Pancreas (tissue), 10 donors: ENCODE data around the gene NECAB3. TPM values are rescaled to one million over a fixed set of nuclear protein-coding genes. Genes with fewer than 3 reads are reported as not detected.
A peak's percentile ranks its signal among the peaks of the same experiment; 100 is the strongest.
"Not testable (repeated sequence)": the region's sequence is repeated elsewhere in the genome, so short reads cannot be mapped to it uniquely, and the experiment has no call there.

Experiments
- ATAC-seq, 4 donors: fragments of 200-7000 bp; cut with Tn5 transposase; one replicate each; pipeline versions ENCODE4 v1.8.0 to v1.9.1; 2020; ENCODE audit warnings: mild to moderate bottlenecking in 4 of 4, moderate library complexity in 4 of 4
- DNase-seq, 6 donors: peaks; one replicate each; pipeline ENCODE4 v3.0.0-alpha.2; 2020
- FAIRE-seq: peaks from 2 replicates; lab custom pipeline; 2012; peaks lifted over from hg19 to GRCh38; lab: Jason Lieb, UNC
- H3K27ac ChIP-seq, 4 donors: fragments of 200-600 bp; sonication (generic); 1 replicate in 3 of 4; 2 replicates in 1 of 4; pipeline versions ENCODE4 v1.5.0 to v1.8.0; 2020
- H3K27me3 ChIP-seq, 4 donors: fragments of 200-600 bp; one replicate each; pipeline ENCODE4 v1.8.0; 2021
- H3K36me3 ChIP-seq, 3 donors: fragments of 200-600 bp; sonication (generic) in 1 of 3; one replicate each; pipeline versions ENCODE4 v1.5.0 to v1.8.0; 2020 to 2021
- H3K4me1 ChIP-seq, 3 donors: fragments of 200-600 bp; one replicate each; pipeline ENCODE4 v1.8.0; 2021
- H3K4me3 ChIP-seq, 4 donors: fragments of 200-600 bp; sonication (generic) in 2 of 4; one replicate each; pipeline versions ENCODE4 v1.5.0 to v1.8.0; 2020 to 2021
- H3K9me3 ChIP-seq, 4 donors: fragments of 200-600 bp; one replicate each; pipeline ENCODE4 v1.8.0; 2021
- WGBS, 2 donors: extraction: QIAGEN DNeasy Blood & Tissue Kit; methylation state at CpG; one replicate each; pipeline ENCODE4 v1.1.7; 2013; 5-methylcytosine and 5-hydroxymethylcytosine counted together
- intact Hi-C, 3 donors: fragments of 100-400 bp; cut with DNase I; formaldehyde crosslinking; loops; one replicate each; pipeline versions ENCODE4 v1.11.1 to v1.14.2; 2022
- polyA plus RNA-seq, 2 donors: library from polyadenylated mRNA; stranded (reverse); fragments of 200-250 nt; gene quantifications; one replicate each; pipeline ENCODE4 v1.2.3, GENCODE V29; 2013
- total RNA-seq, 6 donors: library from RNA; stranded (reverse); fragmentation: NEBNext Ultra II Directional in 4 of 6; extraction: Animal tissue kit (Norgen Biotek cat#: 25700) in 4 of 6; gene quantifications; one replicate each; pipeline versions ENCODE4 v1.2.1 to v1.2.4, GENCODE V29; 2021 to 2023
- TF ChIP-seq, protein P1 (sequence below), 4 donors: fragments of 200-600 bp; sonication (generic) in 3 of 4; IDR thresholded peaks; one replicate each; pipeline versions ENCODE4 v1.5.0 to v1.8.0; 2021; ENCODE audit warnings: antibody characterized with exemption in 4 of 4
- donor health status: healthy with polysubstance abuse.
- donor health status: DM: no; HTN: no; CAD: no; lungs with moderate emphysema.
- donor health status: DM: no; HTN: no; CAD: no.
- donor health status: control.
- donor health status: control.
- donor health status: Bipolar disorder and iron deficiency.
- donor health status: DM: yes; HTN: yes; CAD: no.
- donor health status: DM: no; HTN: no; CAD: no.
- donor health status: DM: no; HTN: no; CAD: no.
- donor health status: DM: yes; HTN: yes; CAD: no.

Gene NECAB3
- total and polyA plus RNA-seq, 8 donors: 15.8 to 40.0 (median 19.5) TPM

GRCh38 chr20:33701629-33702450 lies 27.6 kb upstream of the NECAB3 start:
- Histone ChIP-seq H3K4me1 (no peaks in the 10 kb centered on the region), H3K27me3 (no peaks in the 10 kb centered on the region), H3K4me3 (no peak overlapping the region), H3K36me3 (no peaks in the 10 kb centered on the region), H3K9me3 (no peaks in the 10 kb centered on the region), H3K27ac (no peak overlapping the region)
- TF ChIP-seq, protein P1, sequence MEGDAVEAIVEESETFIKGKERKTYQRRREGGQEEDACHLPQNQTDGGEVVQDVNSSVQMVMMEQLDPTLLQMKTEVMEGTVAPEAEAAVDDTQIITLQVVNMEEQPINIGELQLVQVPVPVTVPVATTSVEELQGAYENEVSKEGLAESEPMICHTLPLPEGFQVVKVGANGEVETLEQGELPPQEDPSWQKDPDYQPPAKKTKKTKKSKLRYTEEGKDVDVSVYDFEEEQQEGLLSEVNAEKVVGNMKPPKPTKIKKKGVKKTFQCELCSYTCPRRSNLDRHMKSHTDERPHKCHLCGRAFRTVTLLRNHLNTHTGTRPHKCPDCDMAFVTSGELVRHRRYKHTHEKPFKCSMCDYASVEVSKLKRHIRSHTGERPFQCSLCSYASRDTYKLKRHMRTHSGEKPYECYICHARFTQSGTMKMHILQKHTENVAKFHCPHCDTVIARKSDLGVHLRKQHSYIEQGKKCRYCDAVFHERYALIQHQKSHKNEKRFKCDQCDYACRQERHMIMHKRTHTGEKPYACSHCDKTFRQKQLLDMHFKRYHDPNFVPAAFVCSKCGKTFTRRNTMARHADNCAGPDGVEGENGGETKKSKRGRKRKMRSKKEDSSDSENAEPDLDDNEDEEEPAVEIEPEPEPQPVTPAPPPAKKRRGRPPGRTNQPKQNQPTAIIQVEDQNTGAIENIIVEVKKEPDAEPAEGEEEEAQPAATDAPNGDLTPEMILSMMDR (IDR thresholded peaks at IDR 0.05): no peak
- FAIRE-seq: no peak
- WGBS, 2 donors: 89 to 90% methylated on average over 11 to 27 of the region's 27 CpGs
- intact Hi-C loops: no loop called here
- no peak for ATAC-seq
- no peak for DNase-seq

DNA sequence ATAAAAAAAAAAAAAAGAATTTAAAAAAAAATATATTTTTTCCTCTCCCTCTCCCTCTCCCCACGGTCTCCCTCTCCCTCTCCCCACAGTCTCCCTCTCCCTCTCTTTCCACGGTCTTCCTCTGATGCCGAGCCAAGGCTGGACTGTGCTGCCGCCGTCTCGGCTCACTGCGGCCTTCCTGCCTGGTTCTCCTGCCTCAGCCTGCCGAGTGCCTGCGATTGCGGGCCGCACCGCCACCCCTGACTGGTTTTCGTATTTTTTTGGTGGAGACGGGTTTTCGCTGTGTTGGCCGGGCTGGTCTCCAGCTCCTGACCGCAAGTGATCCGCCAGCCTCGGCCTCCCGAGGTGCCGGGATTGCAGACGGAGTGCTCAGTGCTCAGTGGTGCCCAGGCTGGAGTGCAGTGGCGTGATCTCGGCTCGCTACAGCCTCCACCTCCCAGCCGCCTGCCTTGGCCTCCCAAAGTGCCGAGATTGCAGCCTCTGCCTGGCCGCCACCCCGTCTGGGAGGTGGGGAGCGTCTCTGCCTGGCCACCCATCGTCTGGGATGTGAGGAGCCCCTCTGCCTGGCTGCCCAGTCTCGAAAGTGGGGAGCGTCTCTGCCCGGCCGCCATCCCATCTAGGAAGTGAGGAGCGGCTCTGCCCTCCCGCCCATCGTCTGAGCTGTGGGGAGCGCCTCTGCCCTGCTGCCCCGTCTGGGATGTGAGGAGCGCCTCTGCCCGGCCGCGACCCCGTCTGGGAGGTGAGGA lies 26.6 kb upstream of the NECAB3 start:
- ATAC-seq, H3K9me3 ChIP-seq, H3K36me3 ChIP-seq, H3K4me3 ChIP-seq, H3K4me1 ChIP-seq, H3K27ac ChIP-seq, intact Hi-C loops, FAIRE-seq, DNase-seq, H3K27me3 ChIP-seq: not testable (repeated sequence)
- WGBS, 2 donors: 95 to 98% methylated on average over 44 to 45 of the region's 45 CpGs

DNA sequence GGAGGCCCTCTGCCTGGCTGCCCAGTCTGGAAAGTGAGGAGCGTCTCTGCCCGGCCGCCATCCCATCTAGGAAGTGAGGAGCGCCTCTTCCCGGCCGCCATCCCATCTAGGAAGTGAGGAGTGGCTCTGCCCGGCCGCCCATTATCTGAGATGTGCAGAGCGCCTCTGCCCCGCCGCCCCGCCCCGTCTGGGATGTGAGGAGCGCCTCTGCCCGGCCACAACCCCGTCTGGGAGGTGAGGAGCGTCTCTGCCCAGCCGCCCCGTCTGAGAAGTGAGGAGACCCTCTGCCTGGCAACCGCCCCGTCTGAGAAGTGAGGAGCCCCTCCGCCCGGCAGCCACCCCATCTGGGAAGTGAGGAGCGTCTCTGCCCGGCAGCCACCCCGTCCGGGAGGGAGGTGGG lies 24.7 kb upstream of the NECAB3 start:
- H3K4me1 ChIP-seq, ATAC-seq, H3K36me3 ChIP-seq, H3K4me3 ChIP-seq, intact Hi-C loops, DNase-seq, H3K27me3 ChIP-seq, FAIRE-seq, H3K27ac ChIP-seq, H3K9me3 ChIP-seq: not testable (repeated sequence)
- WGBS, 2 donors: 94 to 95% methylated on average over 18 to 21 of the region's 27 CpGs

GRCh38 chr20:33697129-33697528 lies 22.9 kb upstream of the NECAB3 start:
- no peaks in the 10 kb centered on the region for H3K9me3 ChIP-seq
- H3K36me3 ChIP-seq: no peaks in the 10 kb centered on the region
- ATAC-seq (peak in 2 of 4 donors; percentile 38 to 68), DNase-seq (no peak), FAIRE-seq (no peak)
- no peak overlapping the region for H3K4me3 ChIP-seq
- H3K4me1 ChIP-seq: no peaks in the 10 kb centered on the region
- H3K27me3 ChIP-seq: no peaks in the 10 kb centered on the region
- intact Hi-C loops: no loop called here
- 81 to 86% methylated on average over 8 of the region's 8 CpGs for WGBS, 2 donors
- no peak overlapping the region for H3K27ac ChIP-seq
- TF ChIP-seq, protein P1 (IDR thresholded peaks at IDR 0.05): no peak

- no peaks in the 10 kb centered on the region for H3K36me3 ChIP-seq
- FAIRE-seq (no peak), ATAC-seq (peak in 1 of 4 donors; percentile 48), DNase-seq (no peak)
- H3K9me3 ChIP-seq: no peaks in the 10 kb centered on the region
- WGBS, 2 donors: 82 to 88% methylated on average over 4 of the region's 4 CpGs
- H3K27me3 ChIP-seq: no peaks in the 10 kb centered on the region
- intact Hi-C loops: no loop called here
- H3K4me3 ChIP-seq: no peak overlapping the region
- no peaks in the 10 kb centered on the region for H3K4me1 ChIP-seq
- TF ChIP-seq, protein P1 (IDR thresholded peaks at IDR 0.05): no peak
- H3K27ac ChIP-seq: no peak overlapping the region
Measured at GRCh38 chr20:33696448-33696847, 22.2 kb upstream of the NECAB3 start.
